GM12864 (cell line): ENCODE results near the gene ASH1L.

Experiments
- DNase-seq: peaks from one replicate; pipeline ENCODE4 v3.0.0-alpha.2; 2011; ENCODE audit warnings: low read depth
- H3K4me3 ChIP-seq: 2 replicates; pipeline ENCODE4 v1.5.1; 2011; ENCODE audit warnings: mild to moderate bottlenecking, low read depth, low read length, control low read depth
- TF ChIP-seq, protein P1 (sequence below): IDR thresholded peaks from 2 replicates; pipeline ENCODE4 v1.5.1; 2011; ENCODE audit warnings: low read depth, mild to moderate bottlenecking, moderate library complexity, low read length, control low read depth, inconsistent platforms; ENCODE audit errors: missing control alignments

The ASH1L gene

DNA sequence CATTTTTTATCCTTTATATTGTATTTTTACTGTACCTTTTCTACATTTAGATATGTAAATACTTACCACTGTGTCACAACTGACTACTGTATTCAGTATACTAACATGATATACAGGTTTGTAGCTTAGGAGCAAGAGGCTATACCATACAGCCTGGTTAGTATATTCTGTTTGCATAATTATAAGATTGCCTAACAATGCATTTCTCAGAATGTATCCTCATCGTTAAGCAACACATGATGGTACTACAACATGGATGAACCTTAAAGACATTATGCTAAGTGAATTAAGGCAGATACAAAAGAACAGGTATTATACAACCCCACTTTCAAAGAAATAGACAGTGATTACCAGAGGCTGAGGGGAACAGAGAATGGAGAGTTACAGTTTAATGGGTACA is 179.2 kb downstream of the ASH1L start:
- TF ChIP-seq, protein P1, sequence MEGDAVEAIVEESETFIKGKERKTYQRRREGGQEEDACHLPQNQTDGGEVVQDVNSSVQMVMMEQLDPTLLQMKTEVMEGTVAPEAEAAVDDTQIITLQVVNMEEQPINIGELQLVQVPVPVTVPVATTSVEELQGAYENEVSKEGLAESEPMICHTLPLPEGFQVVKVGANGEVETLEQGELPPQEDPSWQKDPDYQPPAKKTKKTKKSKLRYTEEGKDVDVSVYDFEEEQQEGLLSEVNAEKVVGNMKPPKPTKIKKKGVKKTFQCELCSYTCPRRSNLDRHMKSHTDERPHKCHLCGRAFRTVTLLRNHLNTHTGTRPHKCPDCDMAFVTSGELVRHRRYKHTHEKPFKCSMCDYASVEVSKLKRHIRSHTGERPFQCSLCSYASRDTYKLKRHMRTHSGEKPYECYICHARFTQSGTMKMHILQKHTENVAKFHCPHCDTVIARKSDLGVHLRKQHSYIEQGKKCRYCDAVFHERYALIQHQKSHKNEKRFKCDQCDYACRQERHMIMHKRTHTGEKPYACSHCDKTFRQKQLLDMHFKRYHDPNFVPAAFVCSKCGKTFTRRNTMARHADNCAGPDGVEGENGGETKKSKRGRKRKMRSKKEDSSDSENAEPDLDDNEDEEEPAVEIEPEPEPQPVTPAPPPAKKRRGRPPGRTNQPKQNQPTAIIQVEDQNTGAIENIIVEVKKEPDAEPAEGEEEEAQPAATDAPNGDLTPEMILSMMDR: no peak
- H3K4me3 ChIP-seq: no peak overlapping the region
- no peak for DNase-seq

DNA sequence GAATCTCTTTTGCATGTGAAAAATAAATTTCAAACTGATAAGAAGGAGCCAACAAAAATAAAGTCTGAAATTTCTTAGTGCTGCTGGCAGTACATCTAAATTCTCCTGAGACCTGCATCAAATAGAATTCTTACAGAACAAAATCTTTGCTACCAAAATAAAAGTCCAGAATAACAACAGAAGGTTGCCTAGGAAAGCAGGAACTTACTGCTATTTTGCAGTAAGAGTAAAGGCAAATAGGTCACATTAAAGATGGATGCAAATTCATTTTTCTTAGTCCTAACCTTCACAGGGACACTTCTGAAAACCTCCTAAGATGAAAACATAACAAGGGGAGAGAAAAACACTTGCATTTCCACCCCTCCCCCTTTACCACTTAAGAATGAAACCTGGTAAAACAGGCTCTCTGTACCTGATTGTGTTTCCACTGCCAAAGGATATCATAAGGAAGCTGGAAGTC is 182.9 kb downstream of the ASH1L start:
- TF ChIP-seq, protein P1: no peak
- H3K4me3 ChIP-seq: no peak overlapping the region
- DNase-seq: no peak

DNA sequence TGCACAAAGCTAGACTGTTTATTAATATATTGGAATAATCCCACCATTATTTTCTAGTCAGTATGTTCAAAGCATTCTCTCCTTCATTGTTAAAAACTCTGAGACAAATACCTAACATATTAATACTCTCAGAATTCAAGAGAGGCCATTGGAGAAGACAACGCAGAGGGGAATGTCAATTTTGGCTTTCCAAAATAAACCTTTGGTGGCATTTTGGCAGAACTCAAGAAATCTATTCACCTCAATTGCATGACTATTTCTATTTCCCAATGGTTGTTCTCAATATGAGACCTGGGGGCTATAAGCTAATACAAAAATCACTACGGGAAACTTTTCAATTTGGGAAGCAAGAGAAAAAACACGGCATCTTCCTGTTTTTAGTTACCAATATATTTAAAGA is 183.4 kb downstream of the ASH1L start:
- TF ChIP-seq, protein P1: no peak
- no peak for DNase-seq
- no peak overlapping the region for H3K4me3 ChIP-seq

DNA sequence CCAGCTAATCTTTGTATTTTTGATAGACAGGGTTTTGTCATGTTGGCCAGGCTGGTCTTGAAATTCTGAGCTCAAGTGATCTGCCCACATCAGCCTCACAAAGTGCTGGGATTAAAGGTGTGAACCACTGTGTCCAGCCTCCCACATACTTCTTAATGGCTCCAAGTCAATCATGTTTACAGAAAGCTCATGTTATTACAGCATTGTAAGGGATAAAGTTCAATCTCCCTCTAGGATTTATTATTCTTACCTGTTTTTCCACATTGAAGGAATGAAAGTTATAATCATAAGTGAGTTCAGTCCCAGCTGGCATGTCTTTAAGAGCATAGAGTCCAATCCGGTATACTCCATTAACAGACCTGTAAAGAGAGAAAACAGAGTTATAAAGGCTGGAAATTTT is 202.6 kb downstream of the ASH1L start:
- no peak overlapping the region for H3K4me3 ChIP-seq
- no peak for DNase-seq
- TF ChIP-seq, protein P1: no peak

DNA sequence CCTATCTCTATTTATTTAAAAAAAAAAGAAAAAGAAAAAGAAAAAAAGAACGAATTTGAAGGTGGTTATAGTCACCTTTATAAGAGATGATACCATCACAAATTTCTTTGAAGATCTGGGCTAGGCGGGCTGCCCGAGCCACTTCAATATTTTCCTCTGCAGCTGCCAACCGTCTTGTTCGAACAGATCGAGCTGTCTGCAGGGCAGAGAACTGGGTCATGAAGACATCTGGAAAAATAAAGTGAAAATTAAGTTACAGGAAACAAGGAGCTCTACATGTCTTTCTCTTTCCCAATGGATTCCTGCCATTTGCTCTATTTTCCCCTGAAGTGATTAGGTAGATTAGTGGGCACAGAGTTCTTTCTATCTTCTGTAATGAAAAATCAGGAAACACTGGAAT is 210.0 kb downstream of the ASH1L start:
- no peak overlapping the region for H3K4me3 ChIP-seq
- DNase-seq: no peak
- TF ChIP-seq, protein P1: no peak

DNA sequence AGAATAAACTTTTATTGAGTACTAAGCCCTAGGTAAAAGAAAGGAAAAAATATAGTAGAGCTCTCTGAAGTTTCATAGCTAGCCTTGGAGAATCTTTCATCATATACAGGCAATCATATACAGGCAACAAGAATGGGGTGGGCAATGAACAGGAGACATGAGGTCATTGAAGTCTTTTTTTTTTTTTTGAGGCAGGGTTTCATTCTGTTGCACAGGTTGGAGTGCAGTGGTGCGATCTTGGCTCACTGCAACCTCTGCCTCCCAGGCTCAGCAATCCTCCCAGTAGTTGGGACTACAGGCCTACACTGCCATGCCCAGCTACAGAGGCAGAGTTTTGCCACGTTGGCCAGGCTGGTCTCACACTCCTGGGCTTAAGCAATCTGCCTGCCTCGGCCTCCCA is 219.8 kb downstream of the ASH1L start:
- TF ChIP-seq, protein P1: no peak
- H3K4me3 ChIP-seq: no peak overlapping the region
- no peak for DNase-seq

DNA sequence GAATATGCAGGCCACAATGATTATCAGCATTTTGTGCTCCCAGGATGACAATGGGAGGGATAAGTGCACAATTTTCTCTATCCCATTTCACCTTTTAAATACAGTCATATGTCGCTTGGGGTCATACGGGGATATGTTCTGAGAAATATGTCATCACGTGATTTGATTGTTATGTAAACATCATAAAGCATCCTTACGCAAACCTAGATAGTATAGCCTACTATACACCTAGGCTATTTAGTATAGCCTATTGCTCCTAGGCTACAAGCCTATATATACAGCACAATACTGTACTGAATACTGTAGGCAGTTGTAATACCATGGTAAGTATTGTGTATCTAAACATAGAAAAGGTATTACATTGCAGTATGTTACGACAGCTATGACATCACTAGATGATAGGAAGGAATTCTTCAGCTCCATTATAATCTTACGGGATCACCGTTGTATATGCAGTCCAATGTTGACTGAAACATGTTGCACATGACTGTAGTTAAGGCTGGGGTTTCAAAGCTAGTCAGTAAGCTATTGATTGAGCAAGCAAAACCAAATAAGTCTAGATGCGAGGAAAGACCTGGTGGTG is 223.0 kb downstream of the ASH1L start:
- H3K4me3 ChIP-seq: no peak overlapping the region
- DNase-seq: no peak
- TF ChIP-seq, protein P1: no peak
